GM18498 (cell line): ENCODE measurements around the gene RAB44.

Experiments used
- ATAC-seq: cut with Tn5 transposase; IDR thresholded peaks from one replicate; pipeline ENCODE4 v1.9.1; 2021; ENCODE audit warnings: mild to moderate bottlenecking, moderate library complexity; ENCODE audit not compliant: unreplicated experiment

Gene RAB44

GRCh38 chr6:36730424-36731380 is 33.1 kb downstream of the RAB44 start:
- ATAC-seq, result no peak

- ATAC-seq, result no peak
Measured at GRCh38 chr6:36731622-36732310, 34.1 kb downstream of the RAB44 start.

- no peak for ATAC-seq
Measured at GRCh38 chr6:36733300-36733699, 35.7 kb downstream of the RAB44 start.

GRCh38 chr6:36734486-36735060 is 36.9 kb downstream of the RAB44 start:
- ATAC-seq, result no peak

GRCh38 chr6:36735110-36736071 is 37.8 kb downstream of the RAB44 start:
- ATAC-seq, result no peak

GRCh38 chr6:36737043-36737785 is 39.6 kb downstream of the RAB44 start:
- ATAC-seq, result no peak

- ATAC-seq, result no peak
Measured at GRCh38 chr6:36738108-36738507, 40.5 kb downstream of the RAB44 start.

GRCh38 chr6:36739947-36740817 is 42.6 kb downstream of the RAB44 start:
- no peak for ATAC-seq

GRCh38 chr6:36740818-36741179 is 43.2 kb downstream of the RAB44 start:
- ATAC-seq, result no peak

GRCh38 chr6:36742146-36742545 is 44.5 kb downstream of the RAB44 start:
- ATAC-seq, result no peak

- ATAC-seq, result no peak
Measured at GRCh38 chr6:36743032-36743431, 45.4 kb downstream of the RAB44 start.

GRCh38 chr6:36743538-36744303 is 46.1 kb downstream of the RAB44 start:
- ATAC-seq, result no peak

GRCh38 chr6:36744304-36744673 is 46.7 kb downstream of the RAB44 start:
- no peak for ATAC-seq

- no peak for ATAC-seq
Measured at GRCh38 chr6:36745283-36745682, 47.7 kb downstream of the RAB44 start.

GRCh38 chr6:36745836-36746235 is 48.2 kb downstream of the RAB44 start:
- no peak for ATAC-seq

GRCh38 chr6:36746251-36746650 is 48.6 kb downstream of the RAB44 start:
- ATAC-seq, result no peak

GRCh38 chr6:36749829-36750489 is 52.3 kb downstream of the RAB44 start:
- ATAC-seq, result no peak

- ATAC-seq, result no peak
Measured at GRCh38 chr6:36751091-36751490, 53.5 kb downstream of the RAB44 start.
